ENCODE data around the gene CCDC91. TPM values are rescaled to one million over a fixed set of nuclear protein-coding genes. Genes with fewer than 3 reads are reported as not detected.

CCDC91 gene
- total RNA-seq, 1 experiment from 2014 or later = 35.9 TPM

DNA sequence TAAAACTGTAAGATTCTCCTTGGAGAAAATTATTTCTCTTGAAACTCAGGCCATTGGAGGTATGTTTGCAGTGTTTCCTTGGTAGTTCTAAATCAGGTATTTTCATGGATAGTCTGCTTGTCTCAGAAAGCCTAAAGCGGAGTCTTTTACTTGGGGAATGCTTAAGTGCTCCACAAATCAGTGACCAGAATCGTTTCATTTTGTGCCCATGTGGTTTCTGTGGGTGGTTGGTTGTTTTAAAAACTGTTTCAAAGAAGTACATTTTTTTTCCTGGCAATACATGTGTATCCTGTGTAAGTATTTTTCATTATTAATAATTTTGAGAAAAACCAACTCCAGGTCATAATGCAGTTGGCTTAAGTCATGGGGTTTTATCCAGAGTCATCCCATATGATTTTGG, 33.6 kb downstream of the CCDC91 start:
- no peak for DNase-seq (ENCODE audit: unreplicated experiment)
- ChIA-PET CTCF (interaction anchor here (0.6 kb wide), 2 partner anchors 257 to 683 kb away, joined by 3 to 4 read pairs; no protein-coding TSS in a partner anchor), POLR2A (interaction anchor here (0.6 to 2.7 kb wide), 2 partner anchors 8 to 276 kb away, joined by 3 to 9 read pairs; no protein-coding TSS in a partner anchor)
- Mint-ChIP-seq H3K27me3 (ENCODE audit: insufficient read depth, unreplicated experiment) (no peaks in the 10 kb centered on the region), H3K4me3 (ENCODE audit: unreplicated experiment) (no peak overlapping the region), H3K36me3 (ENCODE audit: insufficient read depth, unreplicated experiment) (no peaks in the 10 kb centered on the region), H3K4me1 (ENCODE audit: insufficient read depth, unreplicated experiment) (peaks cover 8% of the 10 kb centered on the region), H3K27ac (ENCODE audit: low read depth, unreplicated experiment) (no peak overlapping the region), H3K9me3 (ENCODE audit: unreplicated experiment) (peaks cover 11% of the 10 kb centered on the region)
- BruUV-seq (replicated peaks) = no TSS peak
- intact Hi-C loops (cut with micrococcal nuclease) = no loop called here
- TF ChIP-seq, protein P1, sequence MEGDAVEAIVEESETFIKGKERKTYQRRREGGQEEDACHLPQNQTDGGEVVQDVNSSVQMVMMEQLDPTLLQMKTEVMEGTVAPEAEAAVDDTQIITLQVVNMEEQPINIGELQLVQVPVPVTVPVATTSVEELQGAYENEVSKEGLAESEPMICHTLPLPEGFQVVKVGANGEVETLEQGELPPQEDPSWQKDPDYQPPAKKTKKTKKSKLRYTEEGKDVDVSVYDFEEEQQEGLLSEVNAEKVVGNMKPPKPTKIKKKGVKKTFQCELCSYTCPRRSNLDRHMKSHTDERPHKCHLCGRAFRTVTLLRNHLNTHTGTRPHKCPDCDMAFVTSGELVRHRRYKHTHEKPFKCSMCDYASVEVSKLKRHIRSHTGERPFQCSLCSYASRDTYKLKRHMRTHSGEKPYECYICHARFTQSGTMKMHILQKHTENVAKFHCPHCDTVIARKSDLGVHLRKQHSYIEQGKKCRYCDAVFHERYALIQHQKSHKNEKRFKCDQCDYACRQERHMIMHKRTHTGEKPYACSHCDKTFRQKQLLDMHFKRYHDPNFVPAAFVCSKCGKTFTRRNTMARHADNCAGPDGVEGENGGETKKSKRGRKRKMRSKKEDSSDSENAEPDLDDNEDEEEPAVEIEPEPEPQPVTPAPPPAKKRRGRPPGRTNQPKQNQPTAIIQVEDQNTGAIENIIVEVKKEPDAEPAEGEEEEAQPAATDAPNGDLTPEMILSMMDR (IDR thresholded peaks at IDR 0.05; ENCODE audit: unreplicated experiment) = no peak

DNA sequence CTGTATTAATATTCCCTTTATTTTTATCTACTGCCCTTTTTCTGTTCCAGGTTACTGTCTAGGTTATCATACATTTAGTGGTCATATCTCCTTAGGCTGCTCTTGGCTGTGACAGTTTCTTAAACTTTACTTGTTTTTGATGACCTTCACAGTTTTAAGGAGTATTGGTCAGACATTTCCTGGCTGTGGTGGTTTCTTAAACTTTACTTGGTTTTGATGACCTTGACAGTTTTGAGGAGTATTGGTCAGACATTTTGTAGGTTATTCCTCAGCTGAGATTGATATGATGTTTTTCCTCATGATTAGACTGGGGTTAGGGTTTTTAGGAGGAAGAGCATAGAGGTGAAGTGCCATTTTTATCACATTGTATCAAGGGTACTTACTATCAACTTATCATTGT, 36.4 kb downstream of the CCDC91 start:
- Mint-ChIP-seq H3K4me1 (ENCODE audit: insufficient read depth, unreplicated experiment) (peaks cover 14% of the 10 kb centered on the region), H3K36me3 (ENCODE audit: insufficient read depth, unreplicated experiment) (no peaks in the 10 kb centered on the region), H3K27me3 (ENCODE audit: insufficient read depth, unreplicated experiment) (no peaks in the 10 kb centered on the region), H3K27ac (ENCODE audit: low read depth, unreplicated experiment) (no peak overlapping the region), H3K9me3 (ENCODE audit: unreplicated experiment) (no peaks in the 10 kb centered on the region), H3K4me3 (ENCODE audit: unreplicated experiment) (no peak overlapping the region)
- intact Hi-C loops (cut with micrococcal nuclease) = no loop called here
- BruUV-seq (replicated peaks) = no TSS peak
- CTCF ChIA-PET = no interaction called here
- POLR2A ChIA-PET = interaction anchor here (1.1 kb wide), 1 partner anchor 9 kb away, joined by 3 read pairs; no protein-coding TSS in a partner anchor
- DNase-seq (ENCODE audit: unreplicated experiment) = no peak
- TF ChIP-seq, protein P1 (IDR thresholded peaks at IDR 0.05; ENCODE audit: unreplicated experiment) = no peak

DNA sequence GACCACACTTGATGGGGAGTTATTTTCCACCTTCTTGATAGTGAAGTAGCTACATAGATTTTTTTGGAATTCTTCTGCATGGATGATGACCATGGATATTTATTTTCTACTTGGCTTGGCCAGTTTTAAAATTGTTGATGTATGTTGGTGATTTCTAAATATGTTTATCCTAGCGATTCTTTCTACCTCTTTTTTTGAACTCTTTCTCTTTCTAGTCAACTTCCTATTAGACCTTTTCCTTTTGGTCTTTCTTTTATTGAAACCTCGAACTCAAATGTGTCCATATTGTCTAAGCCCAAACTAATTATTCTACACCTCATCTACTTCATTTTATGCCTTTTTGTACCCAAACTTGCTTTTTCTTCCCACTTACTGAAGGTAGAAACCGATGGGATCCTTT, 37.0 kb downstream of the CCDC91 start:
- TF ChIP-seq, protein P1 (IDR thresholded peaks at IDR 0.05; ENCODE audit: unreplicated experiment) = no peak
- H3K4me3 Mint-ChIP-seq (ENCODE audit: unreplicated experiment) = no peak overlapping the region
- POLR2A ChIA-PET = no interaction called here
- no peak overlapping the region for H3K27ac Mint-ChIP-seq (ENCODE audit: low read depth, unreplicated experiment)
- BruUV-seq (replicated peaks) = no TSS peak
- no peaks in the 10 kb centered on the region for H3K36me3 Mint-ChIP-seq (ENCODE audit: insufficient read depth, unreplicated experiment)
- H3K9me3 Mint-ChIP-seq (ENCODE audit: unreplicated experiment) = no peaks in the 10 kb centered on the region
- intact Hi-C loops (cut with micrococcal nuclease) = no loop called here
- CTCF ChIA-PET = no interaction called here
- DNase-seq (ENCODE audit: unreplicated experiment) = no peak
- H3K4me1 Mint-ChIP-seq (ENCODE audit: insufficient read depth, unreplicated experiment) = peaks cover 16% of the 10 kb centered on the region
- no peaks in the 10 kb centered on the region for H3K27me3 Mint-ChIP-seq (ENCODE audit: insufficient read depth, unreplicated experiment)

DNA sequence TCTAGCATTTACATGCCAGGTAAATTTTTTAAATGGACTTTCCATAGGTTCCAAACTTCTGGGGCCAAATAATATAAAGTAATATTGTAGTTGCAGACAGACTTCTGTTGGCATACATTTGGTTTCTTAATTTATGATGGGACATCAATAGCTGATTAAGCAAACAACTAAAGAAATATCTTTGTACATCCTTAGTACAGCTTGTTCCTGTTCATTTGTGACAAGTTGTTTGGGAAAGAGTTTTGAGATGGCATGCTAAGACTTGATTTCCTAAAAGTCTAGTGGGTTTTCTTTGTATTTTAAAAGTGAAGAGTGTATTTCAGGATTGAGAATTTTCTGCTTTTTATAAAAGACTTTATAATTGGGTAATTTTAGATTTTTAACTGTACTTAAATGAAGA, 41.0 kb downstream of the CCDC91 start:
- CTCF ChIA-PET = no interaction called here
- no peak for DNase-seq (ENCODE audit: unreplicated experiment)
- Mint-ChIP-seq H3K4me3 (ENCODE audit: unreplicated experiment) (peak overlapping the region; percentile 33), H3K27me3 (ENCODE audit: insufficient read depth, unreplicated experiment) (no peaks in the 10 kb centered on the region), H3K36me3 (ENCODE audit: insufficient read depth, unreplicated experiment) (no peaks in the 10 kb centered on the region), H3K4me1 (ENCODE audit: insufficient read depth, unreplicated experiment) (peaks cover 26% of the 10 kb centered on the region), H3K27ac (ENCODE audit: low read depth, unreplicated experiment) (peak overlapping the region; percentile 80), H3K9me3 (ENCODE audit: unreplicated experiment) (no peaks in the 10 kb centered on the region)
- POLR2A ChIA-PET = interaction anchor here (0.5 to 6.1 kb wide), 4 partner anchors 9 to 261 kb away, joined by 3 to 53 read pairs (median 6); partner anchors contain the start of gene CCDC91
- BruUV-seq (replicated peaks) = no TSS peak
- TF ChIP-seq, protein P1 (IDR thresholded peaks at IDR 0.05; ENCODE audit: unreplicated experiment) = no peak
- intact Hi-C loops (cut with micrococcal nuclease) = no loop called here

Measured in MCF 10A (cell line).